K562 (cell line): ENCODE results near the gene TRIM65. TPM values are rescaled to one million over a fixed set of nuclear protein-coding genes. Genes with fewer than 3 reads are reported as not detected.
A peak's percentile ranks its signal among the peaks of the same experiment; 100 is the strongest.

Source experiments
- ASH1L ChIP-seq: fragments of 450-650 bp; IDR thresholded peaks from 2 replicates; pipeline ENCODE4 v1.6.1; 2018; ENCODE audit warnings: borderline replicate concordance, mild to moderate bottlenecking, low read depth; ENCODE audit not compliant: partially characterized antibody
- BACH1 ChIP-seq: fragments of 200-800 bp; sonication (Bioruptor generic); IDR thresholded peaks from 2 replicates; pipeline ENCODE4 v1.6.1; 2016; ENCODE audit warnings: missing genetic modification characterization, missing compliant biosample characterization
- CBFA2T3 ChIP-seq: fragments of 450-650 bp; IDR thresholded peaks from 2 replicates; pipeline ENCODE4 v1.6.1; 2017
- CTBP1 ChIP-seq: fragments of 450-650 bp; IDR thresholded peaks from 2 replicates; pipeline ENCODE4 v1.6.1; 2016; ENCODE audit warnings: borderline replicate concordance
- GTF2E2 ChIP-seq: fragments of 200-800 bp; sonication (Bioruptor generic); IDR thresholded peaks from 2 replicates; pipeline ENCODE4 v1.6.1; 2016; ENCODE audit warnings: missing genetic modification characterization, missing compliant biosample characterization
- HCFC1 ChIP-seq: IDR thresholded peaks from 2 replicates; pipeline ENCODE4 v1.6.1; 2012; ENCODE audit warnings: low read depth, low read length, improper control_type of control experiment
- HMG20B ChIP-seq: fragments of 250-450 bp; sonication (Bioruptor Pico); IDR thresholded peaks from 2 replicates; pipeline ENCODE4 v1.5.0; 2021; ENCODE audit warnings: mild to moderate bottlenecking
- IFI16 ChIP-seq: fragments of 250-450 bp; sonication (Bioruptor Pico); IDR thresholded peaks from 2 replicates; pipeline ENCODE4 v2.1.2; 2022; ENCODE audit warnings: mild to moderate bottlenecking, inconsistent platforms
- KLF16 ChIP-seq: IDR thresholded peaks from 2 replicates; pipeline ENCODE4 v1.6.1; 2016; ENCODE audit warnings: antibody characterized with exemption
- LEF1 ChIP-seq: fragments of 450-650 bp; IDR thresholded peaks from 2 replicates; pipeline ENCODE4 v1.6.1; 2016; ENCODE audit warnings: mild to moderate bottlenecking
- MAZ ChIP-seq, 2 experiments: fragments of 450-650 bp in 1 of 2; sonication (generic) in 1 of 2; formaldehyde crosslinking; IDR thresholded peaks in 1 of 2; conservative IDR thresholded peaks in 1 of 2; 2 replicates each; pipeline versions ENCODE4 v1.4.0 to v1.5.0; 2020; ENCODE audit warnings: mild to moderate bottlenecking in 1 of 2, missing genetic modification reagents in 1 of 2
- NCOR1 ChIP-seq: fragments of 450-650 bp; IDR thresholded peaks from 2 replicates; pipeline ENCODE4 v1.6.1; 2016; ENCODE audit warnings: mild to moderate bottlenecking, moderate library complexity
- NFE2L1 ChIP-seq: fragments of 450-650 bp; IDR thresholded peaks from 2 replicates; pipeline ENCODE4 v1.6.1; 2016; ENCODE audit warnings: missing genetic modification characterization, low read depth, mild to moderate bottlenecking, missing compliant biosample characterization, moderate library complexity, borderline replicate concordance
- NFIC ChIP-seq: fragments of 450-650 bp; IDR thresholded peaks from 2 replicates; pipeline ENCODE4 v1.6.1; 2017; ENCODE audit warnings: mild to moderate bottlenecking, inconsistent platforms
- SMAD4 ChIP-seq: fragments of 250-450 bp; sonication (Bioruptor Pico); conservative IDR thresholded peaks from 2 replicates; pipeline ENCODE4 v1.8.0; 2021; ENCODE audit warnings: inconsistent platforms, mild to moderate bottlenecking, moderate library complexity
- SMARCA5 ChIP-seq: fragments of 450-650 bp; IDR thresholded peaks from 2 replicates; pipeline ENCODE4 v1.6.1; 2016
- SP1 ChIP-seq: sonication (generic); formaldehyde crosslinking; IDR thresholded peaks from 2 replicates; pipeline ENCODE4 v1.8.1; 2022; ENCODE audit warnings: mild to moderate bottlenecking, missing genetic modification reagents
- TOE1 ChIP-seq, 2 experiments: fragments of 450-650 bp in 1 of 2; sonication (generic) in 1 of 2; formaldehyde crosslinking in 1 of 2; IDR thresholded peaks; 2 replicates each; pipeline versions ENCODE4 v1.7.1 to v1.8.0; 2016 to 2022; ENCODE audit warnings: borderline replicate concordance in 2 of 2, mild to moderate bottlenecking in 2 of 2, antibody characterized with exemption in 1 of 2, inconsistent platforms in 1 of 2, low read depth in 1 of 2, missing genetic modification reagents in 1 of 2, moderate library complexity in 1 of 2
- UBTF ChIP-seq, 2 experiments: IDR thresholded peaks; 2 replicates each; pipeline ENCODE4 v1.6.1; 2012; ENCODE audit warnings: improper control_type of control experiment in 2 of 2, low read depth in 2 of 2, low read length in 2 of 2, borderline replicate concordance in 1 of 2
- ZBED1 ChIP-seq: IDR thresholded peaks from 2 replicates; pipeline ENCODE4 v1.6.1; 2014
- ZBTB33 ChIP-seq: sonication (generic); formaldehyde crosslinking; IDR thresholded peaks from 2 replicates; pipeline ENCODE4 v1.8.1; 2023; ENCODE audit warnings: mild to moderate bottlenecking, missing genetic modification reagents
- ZNF384 ChIP-seq: IDR thresholded peaks from 2 replicates; pipeline ENCODE4 v1.6.1; 2012; ENCODE audit warnings: low read depth, low read length, improper control_type of control experiment
- ZNF639 ChIP-seq, 2 experiments: fragments of 200-800 bp in 1 of 2; sonication (Bioruptor generic) in 1 of 2; sonication (generic) in 1 of 2; formaldehyde crosslinking in 1 of 2; IDR thresholded peaks in 1 of 2; conservative IDR thresholded peaks in 1 of 2; 2 replicates each; pipeline versions ENCODE4 v1.5.0 to v1.6.1; 2016 to 2020; ENCODE audit warnings: missing compliant biosample characterization in 1 of 2, missing genetic modification characterization in 1 of 2, missing genetic modification reagents in 1 of 2
- ZSCAN32 ChIP-seq: fragments of 450-650 bp; formaldehyde crosslinking; IDR thresholded peaks from 2 replicates; pipeline ENCODE4 v1.4.0; 2020; ENCODE audit warnings: mild to moderate bottlenecking, moderate library complexity
- polyA plus RNA-seq, 8 experiments: library from polyadenylated mRNA; depleted of rRNA in 4 of 8; stranded (reverse) in 5 of 8; unstranded in 3 of 8; fragments of >200 nt; fragmentation: Nextera tagmentation in 2 of 8; fragmentation: Illumina TruSeq in 1 of 8; extraction: Ambion mirVana in 2 of 8; extraction: Trizol in 1 of 8; gene quantifications; 2 replicates each; pipeline versions ENCODE4 v1.2.1 to v1.2.3, GENCODE V29; 2011 to 2014; ENCODE audit warnings: inconsistent platforms in 1 of 8, missing spikeins in 1 of 8
- total RNA-seq, 7 experiments: library from RNA; depleted of rRNA in 6 of 7; stranded (reverse); fragments of >200 nt in 6 of 7; fragmentation: Illumina TruSeq in 2 of 7; extraction: Trizol in 2 of 7; gene quantifications; 2 replicates each; pipeline versions ENCODE4 v1.2.1 to v1.2.3, GENCODE V29; 2011 to 2021; ENCODE audit warnings: low replicate concordance in 1 of 7

The TRIM65 gene
- total and polyA plus RNA-seq, 9 of the 15 experiments (the other 6 are each of a cell fraction or from before 2014, with no cell fraction given) = 2.8 to 45.7 (median 22.9) TPM

GRCh38 chr17:75845058-75845711, 51.6 kb downstream of the TRIM65 start (continued):
- TF ChIP-seq CBFA2T3 = peak; percentile 65
- TF ChIP-seq HCFC1 = peak; percentile 53
- TF ChIP-seq IFI16 = no peak
- no peak for TF ChIP-seq GTF2E2 (tag)
- TF ChIP-seq ZNF384 = peak; percentile 52
- peak; percentile 90 for TF ChIP-seq SMAD4 (CRISPR knock-in tag)
- no peak for TF ChIP-seq BACH1
- TF ChIP-seq HMG20B (CRISPR knock-in tag) = no peak
- peak in 1 of 2 experiments; percentile 86; a peak in 3 of 4 replicates for TF ChIP-seq UBTF (IDR thresholded peaks at IDR 0.05; ENCODE audit: borderline replicate concordance in 1 of 2, low read depth in 2 of 2, low read length in 2 of 2)
- TF ChIP-seq CTBP1 = peak; percentile 96
- peak; percentile 82 to 93 for TF ChIP-seq MAZ (CRISPR knock-in tag; conservative IDR thresholded peaks at IDR 0.05 in 1 of 2, IDR thresholded peaks at IDR 0.05 in 1 of 2)
- peak; percentile 86 for TF ChIP-seq LEF1
- peak; percentile 68; the same call in 1 of the 2 replicates for TF ChIP-seq SP1
- TF ChIP-seq NCOR1 = peak; percentile 73
- TF ChIP-seq SMARCA5 = 0 out of 2 replicates have a peak, but pooled peaks have one; percentile 63
- TF ChIP-seq ZBED1 = no peak
- TF ChIP-seq ZBTB33 (CRISPR knock-in tag) = peak; percentile 76
- peak; percentile 27; the same call in 1 of the 2 replicates for TF ChIP-seq KLF16
- no peak for TF ChIP-seq ZNF639 (CRISPR knock-in tag; conservative IDR thresholded peaks at IDR 0.05 in 1 of 2, IDR thresholded peaks at IDR 0.05 in 1 of 2)
- no peak for TF ChIP-seq ZSCAN32 (CRISPR knock-in tag)
- no peak for TF ChIP-seq ASH1L
- no peak for TF ChIP-seq NFE2L1
- TF ChIP-seq NFIC = peak; percentile 43; the same call in 1 of the 2 replicates
- peak; percentile 79; the same call in 1 of the 2 replicates for TF ChIP-seq TOE1 (IDR thresholded peaks at IDR 0.05; ENCODE audit: borderline replicate concordance)
- no peak for TF ChIP-seq TOE1 (CRISPR knock-in tag; IDR thresholded peaks at IDR 0.05; ENCODE audit: borderline replicate concordance, low read depth)
